Activated naive CD4-positive, alpha-beta T cell treated with anti-CD3 and anti-CD28 coated beads, Interleukin-2, amount 50 U/mL, for 24 hours (primary cell): Measurements from ENCODE around the gene STAT5B.
"Not testable (repeated sequence)": the region's sequence is repeated elsewhere in the genome, so short reads cannot be mapped to it uniquely, and the experiment has no call there.

ENCODE experiments used
- H3K27ac Mint-ChIP-seq: one replicate; pipeline ENCODE4 v1.8.0; 2021; ENCODE audit warnings: mild to moderate bottlenecking, mixed read lengths
- H3K27me3 Mint-ChIP-seq: one replicate; pipeline ENCODE4 v1.8.0; 2021; ENCODE audit warnings: mixed read lengths
- H3K36me3 Mint-ChIP-seq: one replicate; pipeline ENCODE4 v1.8.0; 2021; ENCODE audit warnings: mixed read lengths
- H3K4me1 Mint-ChIP-seq: one replicate; pipeline ENCODE4 v1.8.0; 2021; ENCODE audit warnings: mixed read lengths
- H3K4me3 Mint-ChIP-seq: one replicate; pipeline ENCODE4 v1.8.0; 2021; ENCODE audit warnings: mild to moderate bottlenecking, mixed read lengths
- H3K9me3 Mint-ChIP-seq: one replicate; pipeline ENCODE4 v1.8.0; 2021; ENCODE audit warnings: mixed read lengths

STAT5B gene

DNA sequence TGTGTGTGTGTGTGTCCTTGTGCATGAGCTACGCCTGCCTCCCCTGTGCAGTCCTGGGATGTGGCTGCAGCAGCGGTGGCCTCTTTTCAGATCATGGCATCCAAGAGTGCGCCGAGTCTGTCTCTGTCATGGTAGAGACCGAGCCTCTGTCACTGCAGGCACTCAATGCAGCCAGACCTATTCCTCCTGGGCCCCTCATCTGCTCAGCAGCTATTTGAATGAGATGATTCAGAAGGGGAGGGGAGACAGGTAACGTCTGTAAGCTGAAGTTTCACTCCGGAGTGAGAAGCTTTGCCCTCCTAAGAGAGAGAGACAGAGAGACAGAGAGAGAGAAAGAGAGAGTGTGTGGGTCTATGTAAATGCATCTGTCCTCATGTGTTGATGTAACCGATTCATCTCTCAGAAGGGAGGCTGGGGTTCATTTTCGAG is 34.6 kb upstream of the STAT5B start:
- no peaks in the 10 kb centered on the region for H3K27me3 Mint-ChIP-seq
- H3K36me3 Mint-ChIP-seq, result peaks cover 29% of the 10 kb centered on the region
- H3K4me3 Mint-ChIP-seq, result peak overlapping the region; percentile 80
- H3K27ac Mint-ChIP-seq, result peak overlapping the region; percentile 93
- H3K9me3 Mint-ChIP-seq, result no peaks in the 10 kb centered on the region
- H3K4me1 Mint-ChIP-seq, result peaks cover 79% of the 10 kb centered on the region

DNA sequence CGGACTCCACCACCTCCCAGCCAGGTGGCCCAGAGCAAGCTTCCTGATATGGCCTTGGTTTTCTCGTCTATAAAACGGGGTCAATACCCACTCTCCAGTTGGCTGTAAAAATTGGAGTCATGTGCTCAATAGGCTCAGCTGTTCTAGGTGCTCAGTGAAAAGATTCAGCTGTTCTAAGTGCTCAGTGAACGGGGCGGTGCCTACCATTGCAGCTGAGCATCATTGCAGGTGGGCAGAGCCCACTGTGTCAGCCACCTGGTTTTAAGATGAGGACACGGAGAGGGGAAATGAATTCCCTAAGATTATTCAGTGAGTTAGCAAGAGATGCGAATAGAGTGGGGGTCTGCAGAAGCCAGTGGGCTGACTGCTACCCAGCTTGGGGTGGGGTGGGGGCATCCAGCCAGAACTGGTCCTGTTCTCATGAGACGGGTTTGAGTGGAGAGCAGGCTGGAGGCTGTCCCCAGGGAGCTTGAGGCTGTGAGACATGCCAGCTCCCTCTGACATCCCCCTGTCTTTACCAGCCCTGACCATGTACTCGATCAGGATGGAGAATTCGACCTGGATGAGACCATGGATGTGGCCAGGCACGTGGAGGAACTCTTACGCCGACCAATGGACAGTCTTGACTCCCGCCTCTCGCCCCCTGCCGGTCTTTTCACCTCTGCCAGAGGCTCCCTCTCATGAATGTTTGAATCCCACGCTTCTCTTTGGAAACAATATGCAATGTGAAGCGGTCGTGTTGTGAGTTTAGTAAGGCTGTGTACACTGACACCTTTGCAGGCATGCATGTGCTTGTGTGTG is 34.0 kb upstream of the STAT5B start:
- Mint-ChIP-seq H3K27ac (peak overlapping the region; percentile 93), H3K4me1 (peaks cover 74% of the 10 kb centered on the region), H3K36me3 (peaks cover 25% of the 10 kb centered on the region), H3K4me3 (peak overlapping the region; percentile 80), H3K9me3 (no peaks in the 10 kb centered on the region), H3K27me3 (no peaks in the 10 kb centered on the region)

DNA sequence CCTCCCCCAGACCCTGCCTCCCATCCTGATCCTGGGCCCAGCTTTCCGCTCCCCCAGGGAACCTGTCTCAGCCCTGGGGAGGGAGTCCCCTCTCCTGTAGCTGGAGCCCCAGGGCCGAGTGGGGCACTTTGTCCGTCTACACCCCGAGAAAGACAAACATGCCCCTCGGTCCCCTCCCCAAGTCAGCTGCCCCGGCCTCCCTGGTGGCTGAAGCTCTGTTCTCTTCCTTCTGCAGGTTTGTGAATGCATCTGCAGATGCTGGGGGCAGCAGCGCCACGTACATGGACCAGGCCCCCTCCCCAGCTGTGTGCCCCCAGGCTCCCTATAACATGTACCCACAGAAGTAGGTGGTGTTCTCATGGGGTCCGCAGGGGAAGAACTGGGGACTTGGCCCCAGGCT is 33.0 kb upstream of the STAT5B start:
- Mint-ChIP-seq H3K9me3 (no peaks in the 10 kb centered on the region), H3K4me3 (no peak overlapping the region), H3K27me3 (no peaks in the 10 kb centered on the region), H3K27ac (peak overlapping the region; percentile 10), H3K4me1 (peaks cover 75% of the 10 kb centered on the region), H3K36me3 (peaks cover 28% of the 10 kb centered on the region)

DNA sequence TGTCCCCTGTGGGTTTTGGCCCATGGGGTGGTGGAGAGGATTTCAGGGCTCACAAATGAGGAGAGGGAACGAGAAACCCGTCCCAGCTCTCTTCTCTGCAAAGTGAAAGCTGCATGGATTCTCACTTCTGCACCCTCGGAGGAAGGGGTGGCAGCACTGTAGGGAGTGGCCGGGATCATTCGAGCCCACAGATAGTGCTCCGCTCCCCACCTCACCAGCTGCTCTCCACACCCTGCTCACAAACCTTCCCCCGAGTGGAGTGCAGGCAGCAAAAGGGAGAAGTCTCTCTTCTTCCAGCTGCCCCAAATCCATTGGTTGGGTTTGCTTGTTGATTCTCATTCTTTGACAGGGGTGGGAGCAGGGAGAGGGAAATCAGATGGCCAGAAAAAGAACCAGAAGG is 32.3 kb upstream of the STAT5B start:
- Mint-ChIP-seq H3K27ac (no peak overlapping the region), H3K27me3 (no peaks in the 10 kb centered on the region), H3K4me1 (peaks cover 75% of the 10 kb centered on the region), H3K9me3 (no peaks in the 10 kb centered on the region), H3K36me3 (peaks cover 30% of the 10 kb centered on the region), H3K4me3 (no peak overlapping the region)

DNA sequence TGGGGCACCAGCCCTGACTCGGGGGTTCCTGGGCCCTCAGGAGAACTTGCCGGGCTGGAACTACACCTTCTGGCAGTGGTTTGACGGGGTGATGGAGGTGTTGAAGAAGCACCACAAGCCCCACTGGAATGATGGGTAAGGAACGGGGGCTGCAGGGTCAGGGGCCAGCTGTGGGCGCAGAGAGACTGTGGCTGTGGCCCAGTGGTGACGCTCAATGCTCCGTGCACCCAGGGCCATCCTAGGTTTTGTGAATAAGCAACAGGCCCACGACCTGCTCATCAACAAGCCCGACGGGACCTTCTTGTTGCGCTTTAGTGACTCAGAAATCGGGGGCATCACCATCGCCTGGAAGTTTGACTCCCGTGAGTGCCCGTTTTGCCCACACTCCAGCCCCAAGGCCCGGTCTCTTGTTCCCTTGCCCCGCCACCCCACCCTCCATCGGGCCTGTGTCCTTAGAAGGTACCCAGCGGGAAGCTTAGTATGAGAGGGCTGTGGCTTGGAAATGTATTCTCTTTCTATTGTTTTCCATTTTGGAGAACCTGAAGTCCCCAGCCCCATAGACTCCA is 31.3 kb upstream of the STAT5B start:
- peak overlapping the region; percentile 30 for H3K27ac Mint-ChIP-seq
- no peak overlapping the region for H3K4me3 Mint-ChIP-seq
- H3K9me3 Mint-ChIP-seq, result no peaks in the 10 kb centered on the region
- H3K27me3 Mint-ChIP-seq, result no peaks in the 10 kb centered on the region
- H3K36me3 Mint-ChIP-seq, result peaks cover 34% of the 10 kb centered on the region
- H3K4me1 Mint-ChIP-seq, result peaks cover 71% of the 10 kb centered on the region

DNA sequence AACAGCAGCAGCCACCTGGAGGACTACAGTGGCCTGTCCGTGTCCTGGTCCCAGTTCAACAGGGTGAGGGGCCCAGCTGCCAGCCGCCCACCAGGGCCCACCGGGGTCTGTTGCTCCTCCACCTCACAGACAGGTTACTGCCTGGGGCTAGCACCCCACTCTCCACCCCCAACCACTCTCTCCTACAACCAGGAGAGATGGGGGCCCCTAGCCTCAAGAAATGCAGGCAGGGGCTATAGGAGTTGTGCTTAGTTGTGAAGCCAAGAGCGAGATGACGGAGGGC is 30.1 kb upstream of the STAT5B start:
- Mint-ChIP-seq H3K9me3 (no peaks in the 10 kb centered on the region), H3K4me3 (no peak overlapping the region), H3K27ac (no peak overlapping the region), H3K36me3 (peaks cover 37% of the 10 kb centered on the region), H3K27me3 (no peaks in the 10 kb centered on the region), H3K4me1 (peaks cover 62% of the 10 kb centered on the region)

DNA sequence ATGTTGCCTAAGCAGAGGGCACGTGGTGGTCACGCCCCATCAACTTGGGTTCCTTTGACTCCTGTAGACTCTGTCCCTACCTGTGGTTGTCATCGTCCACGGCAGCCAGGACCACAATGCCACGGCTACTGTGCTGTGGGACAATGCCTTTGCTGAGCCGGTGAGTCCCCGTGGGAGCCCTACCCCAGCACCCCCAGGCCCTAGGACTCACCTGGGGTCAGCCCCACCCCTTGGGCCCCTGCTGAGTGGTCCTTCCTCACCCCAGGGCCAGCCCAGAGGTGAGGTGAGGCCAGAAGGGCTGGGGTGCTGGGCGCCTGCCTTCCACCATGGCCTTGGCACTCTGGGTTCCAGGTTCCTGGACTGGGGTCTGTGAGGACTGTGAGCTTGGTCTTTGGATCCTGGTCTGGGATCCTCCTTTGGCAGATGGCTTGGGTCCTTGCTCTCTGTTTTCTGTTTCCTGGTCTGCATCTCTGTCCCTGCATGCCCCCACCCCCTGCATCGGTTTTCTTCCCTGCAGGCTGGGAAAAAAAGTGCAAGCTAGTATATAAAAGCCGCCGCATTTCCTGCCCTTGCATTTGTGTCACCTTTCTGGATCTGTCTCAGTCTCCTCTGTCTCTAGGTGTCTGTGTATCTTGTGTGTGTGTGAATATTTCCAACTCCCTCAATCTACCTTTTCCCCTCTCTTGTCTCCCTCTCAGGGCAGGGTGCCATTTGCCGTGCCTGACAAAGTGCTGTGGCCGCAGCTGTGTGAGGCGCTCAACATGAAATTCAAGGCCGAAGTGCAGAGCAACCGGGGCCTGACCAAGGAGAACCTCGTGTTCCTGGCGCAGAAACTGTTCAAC is 29.6 kb upstream of the STAT5B start:
- Mint-ChIP-seq H3K36me3 (peaks cover 36% of the 10 kb centered on the region), H3K4me3 (peak overlapping the region; percentile 23), H3K9me3 (no peaks in the 10 kb centered on the region), H3K27me3 (no peaks in the 10 kb centered on the region), H3K4me1 (peaks cover 57% of the 10 kb centered on the region), H3K27ac (peak overlapping the region; percentile 12)

DNA sequence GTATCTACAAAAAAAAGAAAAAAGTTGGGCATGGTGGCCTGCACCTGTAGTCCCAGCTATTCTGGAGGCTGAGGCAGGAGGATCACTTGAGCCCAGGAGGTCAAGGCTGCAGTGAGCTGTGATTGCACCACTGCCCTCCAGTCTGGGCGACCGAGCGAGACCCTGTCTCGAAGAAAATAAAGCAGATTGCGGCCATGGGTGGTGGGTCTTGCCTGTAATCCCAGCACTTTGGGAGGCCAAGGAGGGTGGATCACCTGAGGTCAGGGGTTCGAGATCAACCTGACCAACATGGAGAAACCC is 28.8 kb upstream of the STAT5B start:
- H3K4me3 Mint-ChIP-seq, H3K27me3 Mint-ChIP-seq: not testable (repeated sequence)
- H3K4me1 Mint-ChIP-seq, result peaks cover 49% of the 10 kb centered on the region

DNA sequence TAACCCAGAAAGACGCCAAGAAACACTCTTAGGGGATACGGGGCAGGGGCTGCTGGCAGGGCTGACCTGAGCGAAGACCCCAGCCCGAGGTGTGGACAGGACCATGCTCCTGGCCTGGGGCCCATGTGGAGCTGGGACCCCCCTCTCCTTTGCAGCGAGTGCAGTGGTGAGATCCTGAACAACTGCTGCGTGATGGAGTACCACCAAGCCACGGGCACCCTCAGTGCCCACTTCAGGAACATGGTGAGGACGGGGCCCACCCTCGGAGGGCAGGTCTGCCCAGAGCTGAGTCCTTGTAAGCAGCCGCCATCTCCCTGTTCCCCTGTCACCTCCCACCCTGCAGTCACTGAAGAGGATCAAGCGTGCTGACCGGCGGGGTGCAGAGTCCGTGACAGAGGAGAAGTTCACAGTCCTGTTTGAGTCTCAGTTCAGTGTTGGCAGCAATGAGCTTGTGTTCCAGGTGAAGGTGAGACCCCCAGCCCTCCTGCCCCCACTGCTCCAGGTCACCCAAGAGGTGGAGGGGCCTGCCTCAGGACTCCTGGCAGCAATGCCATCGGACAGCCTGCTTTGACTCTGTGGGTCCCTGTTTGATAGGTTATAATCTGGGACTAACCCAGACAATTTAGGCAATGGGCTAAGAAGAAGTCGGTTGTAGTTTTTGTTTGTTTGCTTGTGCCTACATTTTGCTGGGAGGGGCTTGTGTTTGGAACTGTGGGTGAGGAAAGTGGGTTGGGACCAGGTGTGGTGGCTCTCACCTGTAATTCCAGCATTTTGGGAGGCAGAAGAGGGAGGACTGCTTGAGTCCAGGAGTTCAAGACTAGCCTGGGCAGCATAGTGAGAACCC is 28.2 kb upstream of the STAT5B start:
- Mint-ChIP-seq H3K27ac (peak overlapping the region; percentile 41), H3K36me3 (peaks cover 28% of the 10 kb centered on the region), H3K9me3 (no peaks in the 10 kb centered on the region), H3K4me3 (peak overlapping the region; percentile 43), H3K4me1 (peaks cover 43% of the 10 kb centered on the region), H3K27me3 (no peaks in the 10 kb centered on the region)

More for the DNA sequence above, 28.8 kb upstream of the STAT5B start:
- Mint-ChIP-seq H3K36me3 (peaks cover 30% of the 10 kb centered on the region), H3K27ac (peak overlapping the region; percentile 55)
- not testable (repeated sequence) for H3K9me3 Mint-ChIP-seq

DNA sequence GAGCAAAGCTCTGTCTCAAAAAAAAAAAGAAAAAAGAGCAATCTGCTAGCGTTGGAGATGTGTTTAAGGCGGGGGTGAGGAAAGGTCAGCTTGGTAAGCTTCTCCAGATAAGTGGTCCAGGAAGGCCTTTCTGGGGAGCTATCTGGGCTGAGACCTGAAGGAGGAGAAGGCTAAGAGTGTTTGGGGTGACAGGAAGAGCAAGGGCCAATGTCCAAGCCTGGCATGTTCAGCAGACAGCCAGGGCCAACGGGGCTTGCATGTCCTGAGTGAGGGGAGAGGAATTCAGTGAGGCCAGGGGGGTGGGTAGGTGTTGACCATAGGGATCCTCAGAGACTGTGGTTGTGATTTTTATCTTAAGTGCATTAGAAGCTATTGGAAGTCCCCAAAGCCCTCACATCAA is 27.5 kb upstream of the STAT5B start:
- Mint-ChIP-seq H3K4me3 (no peak overlapping the region), H3K9me3 (no peaks in the 10 kb centered on the region), H3K27me3 (no peaks in the 10 kb centered on the region), H3K27ac (peak overlapping the region; percentile 78), H3K4me1 (peaks cover 39% of the 10 kb centered on the region), H3K36me3 (peaks cover 26% of the 10 kb centered on the region)

DNA sequence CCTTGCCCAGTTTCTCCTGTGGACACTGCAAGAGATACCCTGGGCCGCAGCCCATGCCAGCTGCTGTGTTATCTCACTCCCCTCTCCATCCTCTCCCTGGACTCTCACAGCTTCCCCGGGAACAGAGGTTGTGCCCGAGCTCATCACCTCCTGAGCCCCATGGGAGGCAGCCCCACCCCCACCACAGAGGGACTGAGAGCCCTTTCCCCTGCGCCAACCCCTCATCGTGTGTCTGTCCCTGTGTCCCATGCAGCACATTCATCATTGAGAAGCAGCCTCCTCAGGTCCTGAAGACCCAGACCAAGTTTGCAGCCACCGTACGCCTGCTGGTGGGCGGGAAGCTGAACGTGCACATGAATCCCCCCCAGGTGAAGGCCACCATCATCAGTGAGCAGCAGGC is 24.8 kb upstream of the STAT5B start:
- H3K4me3 Mint-ChIP-seq, result no peak overlapping the region
- H3K27me3 Mint-ChIP-seq, result no peaks in the 10 kb centered on the region
- H3K36me3 Mint-ChIP-seq, result peaks cover 20% of the 10 kb centered on the region
- H3K27ac Mint-ChIP-seq, result no peak overlapping the region
- peaks cover 30% of the 10 kb centered on the region for H3K4me1 Mint-ChIP-seq
- H3K9me3 Mint-ChIP-seq, result no peaks in the 10 kb centered on the region

DNA sequence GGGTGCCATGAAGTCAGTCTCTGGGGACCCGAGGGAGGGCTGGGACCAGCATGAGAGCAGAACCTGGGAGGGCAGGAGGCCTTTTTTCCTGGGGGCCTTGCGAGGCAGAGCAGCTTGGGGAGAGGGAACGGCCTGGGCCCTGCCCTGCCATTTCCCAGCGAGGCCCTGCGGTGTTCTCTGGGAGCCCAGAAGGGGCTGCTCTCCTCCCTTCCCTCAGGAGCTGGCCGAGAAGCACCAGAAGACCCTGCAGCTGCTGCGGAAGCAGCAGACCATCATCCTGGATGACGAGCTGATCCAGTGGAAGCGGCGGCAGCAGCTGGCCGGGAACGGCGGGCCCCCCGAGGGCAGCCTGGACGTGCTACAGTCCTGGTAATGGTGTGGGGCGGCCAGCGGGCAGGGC is 23.7 kb upstream of the STAT5B start:
- Mint-ChIP-seq H3K36me3 (peaks cover 25% of the 10 kb centered on the region), H3K4me1 (peaks cover 25% of the 10 kb centered on the region)
- not testable (repeated sequence) for H3K27ac Mint-ChIP-seq, H3K4me3 Mint-ChIP-seq, H3K9me3 Mint-ChIP-seq, H3K27me3 Mint-ChIP-seq

DNA sequence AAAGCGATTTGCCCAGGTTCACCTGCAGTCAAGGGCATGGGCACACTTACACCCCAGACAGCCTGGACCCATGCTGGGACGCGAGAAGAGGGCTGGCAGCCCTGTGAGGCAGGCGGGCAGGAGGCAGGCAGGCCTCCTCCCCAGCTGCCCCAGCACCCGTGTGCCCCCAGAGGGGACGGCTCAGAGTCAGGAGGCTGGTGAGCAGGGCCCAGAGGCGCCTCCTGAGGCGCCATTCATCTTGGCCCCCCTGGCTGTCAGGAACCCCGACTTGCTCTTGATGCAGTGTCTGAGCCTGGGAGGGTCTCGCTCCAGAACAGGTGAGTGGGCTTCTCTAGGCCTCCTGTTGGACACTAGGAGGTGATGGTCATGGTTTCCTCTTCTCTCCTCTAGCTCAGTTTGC is 23.2 kb upstream of the STAT5B start:
- H3K36me3 Mint-ChIP-seq, result peaks cover 21% of the 10 kb centered on the region
- not testable (repeated sequence) for H3K4me3 Mint-ChIP-seq, H3K27ac Mint-ChIP-seq, H3K9me3 Mint-ChIP-seq, H3K27me3 Mint-ChIP-seq
- peaks cover 25% of the 10 kb centered on the region for H3K4me1 Mint-ChIP-seq

DNA sequence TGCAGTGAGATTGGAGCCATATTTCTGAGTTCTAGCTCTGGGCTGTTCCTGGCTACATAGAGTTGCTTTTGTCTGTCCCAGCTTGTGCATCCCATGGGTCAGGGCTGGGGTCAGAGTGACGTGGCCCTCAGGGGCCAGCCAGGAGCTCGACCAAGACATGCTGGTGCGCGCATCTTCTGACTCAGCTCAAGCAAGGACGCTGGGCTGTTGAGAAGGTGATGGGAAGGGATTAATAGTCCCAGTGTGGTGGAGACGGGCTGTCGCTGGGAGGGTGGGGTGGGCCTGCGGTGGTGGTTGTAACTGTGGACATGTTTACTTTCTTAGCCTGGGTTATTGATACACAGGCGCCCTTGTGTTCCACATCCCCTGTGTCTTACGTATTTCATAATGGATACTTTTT is 21.6 kb upstream of the STAT5B start:
- not testable (repeated sequence) for H3K27ac Mint-ChIP-seq, H3K9me3 Mint-ChIP-seq, H3K27me3 Mint-ChIP-seq, H3K4me3 Mint-ChIP-seq
- Mint-ChIP-seq H3K4me1 (peaks cover 22% of the 10 kb centered on the region), H3K36me3 (peaks cover 20% of the 10 kb centered on the region)

DNA sequence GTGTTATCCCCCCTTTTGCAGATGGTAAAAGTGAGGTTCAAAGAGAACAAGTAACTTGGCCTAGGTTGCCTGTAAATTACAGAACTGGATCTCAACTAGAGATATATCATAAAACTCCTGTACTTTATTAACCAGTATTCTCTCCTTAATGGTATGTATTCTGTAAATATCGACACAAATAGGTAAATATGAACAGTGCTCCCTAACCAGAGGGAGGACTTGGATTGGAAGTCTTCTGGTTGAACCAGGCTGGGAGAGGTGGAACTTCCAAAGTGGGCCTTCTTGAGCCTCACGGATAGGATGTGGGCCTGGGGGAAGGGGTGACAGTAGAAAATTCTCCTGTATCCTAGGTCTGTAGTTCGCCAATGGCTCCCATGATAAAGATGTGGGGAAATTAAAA is 19.8 kb upstream of the STAT5B start:
- Mint-ChIP-seq H3K27ac (peak overlapping the region; percentile 2), H3K4me1 (peaks cover 36% of the 10 kb centered on the region), H3K36me3 (peaks cover 23% of the 10 kb centered on the region), H3K9me3 (no peaks in the 10 kb centered on the region), H3K4me3 (no peak overlapping the region), H3K27me3 (no peaks in the 10 kb centered on the region)
